SK-N-SH (cell line): ENCODE data around the gene EYA3. TPM values are rescaled to one million over a fixed set of nuclear protein-coding genes. Genes with fewer than 3 reads are reported as not detected.

Experiments used
- CTCF ChIA-PET: fragments of 300-600, 350-600 bp; formaldehyde crosslinking; extraction: SDS; loops from one replicate; lab custom pipeline; 2021; lab: Yijun Ruan, JAX
- POLR2A ChIA-PET: fragments of 350-600 bp; sonication (Branson Sonifier 250); formaldehyde crosslinking; extraction: SDS; loops from one replicate; lab custom pipeline; 2020; ENCODE audit warnings: antibody characterized with exemption, inconsistent platforms; lab: Yijun Ruan, JAX
- DNase-seq: peaks from one replicate; pipeline ENCODE4 v3.0.0; 2012
- H2AFZ ChIP-seq: fragments of 200-600 bp; sonication (generic); 2 replicates; pipeline ENCODE4 v1.8.1; 2016; ENCODE audit warnings: antibody characterized with exemption, mild to moderate bottlenecking, low read depth
- H3F3A ChIP-seq: fragments of 200-600 bp; sonication (generic); replicated peaks from 2 replicates; pipeline ENCODE3; 2016; ENCODE audit warnings: antibody characterized with exemption, mild to moderate bottlenecking; ENCODE audit not compliant: insufficient read depth
- H3K27ac ChIP-seq, 2 experiments: fragments of 200-500 bp in 1 of 2; fragments of 200-600 bp in 1 of 2; sonication (Bioruptor generic) in 1 of 2; sonication (generic), shearing (Covaris generic) in 1 of 2; 2 replicates each; pipeline versions ENCODE4 v1.5.1 to v1.6.1; 2014 to 2016; ENCODE audit warnings: low read depth in 2 of 2, inconsistent platforms in 1 of 2, low read length in 1 of 2, mild to moderate bottlenecking in 1 of 2, mixed read lengths in 1 of 2
- H3K27me3 ChIP-seq: fragments of 200-600 bp; sonication (generic), shearing (Covaris generic); 2 replicates; pipeline ENCODE4 v1.6.1; 2016; ENCODE audit warnings: mixed run types; ENCODE audit not compliant: insufficient read depth
- H3K36me3 ChIP-seq, 2 experiments: fragments of 200-500 bp in 1 of 2; fragments of 200-600 bp in 1 of 2; sonication (Bioruptor generic) in 1 of 2; sonication (generic) in 1 of 2; replicated peaks in 1 of 2; 2 replicates each; pipeline versions ENCODE3 to v1.5.1; 2014 to 2016; ENCODE audit warnings: low read length in 1 of 2, mild to moderate bottlenecking in 1 of 2; ENCODE audit not compliant: insufficient read depth in 2 of 2, control insufficient read depth in 1 of 2
- H3K4me1 ChIP-seq, 2 experiments: fragments of 200-500 bp in 1 of 2; fragments of 200-600 bp in 1 of 2; sonication (Bioruptor generic) in 1 of 2; sonication (generic), shearing (Covaris generic) in 1 of 2; 2 replicates each; pipeline versions ENCODE4 v1.5.1 to v1.6.1; 2014 to 2016; ENCODE audit warnings: low read depth in 1 of 2, low read length in 1 of 2, mixed run types in 1 of 2; ENCODE audit not compliant: insufficient read depth in 2 of 2, control insufficient read depth in 1 of 2
- H3K4me2 ChIP-seq: fragments of 200-600 bp; sonication (generic), shearing (Covaris generic); 2 replicates; pipeline ENCODE4 v1.6.1; 2017; ENCODE audit warnings: mixed run types
- H3K4me3 ChIP-seq, 2 experiments: fragments of 200-500 bp in 1 of 2; fragments of 200-600 bp in 1 of 2; sonication (Bioruptor generic) in 1 of 2; sonication (generic), shearing (Covaris generic) in 1 of 2; 2 replicates each; pipeline versions ENCODE4 v1.5.1 to v1.8.1; 2014 to 2016; ENCODE audit warnings: low read depth in 2 of 2, inconsistent platforms in 1 of 2, low read length in 1 of 2, mild to moderate bottlenecking in 1 of 2, mixed read lengths in 1 of 2, moderate library complexity in 1 of 2
- H3K79me2 ChIP-seq: fragments of 200-600 bp; sonication (generic); 2 replicates; pipeline ENCODE4 v1.8.1; 2017; ENCODE audit warnings: mild to moderate bottlenecking; ENCODE audit not compliant: insufficient read depth
- H3K9ac ChIP-seq: fragments of 200-600 bp; sonication (generic); 2 replicates; pipeline ENCODE4 v1.6.1; 2017; ENCODE audit warnings: mixed run types
- H3K9me2 ChIP-seq: fragments of 200-600 bp; sonication (generic); 2 replicates; pipeline ENCODE4 v1.6.1; 2017; ENCODE audit warnings: mixed run types
- H3K9me3 ChIP-seq: fragments of 200-600 bp; sonication (generic); 2 replicates; pipeline ENCODE4 v1.6.1; 2017; ENCODE audit warnings: mixed run types, mild to moderate bottlenecking, moderate library complexity
- H4K20me1 ChIP-seq: fragments of 200-600 bp; sonication (generic); 2 replicates; pipeline ENCODE4 v1.6.1; 2017; ENCODE audit warnings: mild to moderate bottlenecking, mixed run types; ENCODE audit not compliant: insufficient read depth
- CHD2 ChIP-seq: fragments of 150-350 bp; IDR thresholded peaks from 2 replicates; pipeline ENCODE4 v1.6.1; 2018; ENCODE audit warnings: low read length; ENCODE audit not compliant: partially characterized antibody
- CTCF ChIP-seq: fragments of 200-600 bp; sonication (generic); IDR thresholded peaks from 2 replicates; pipeline ENCODE4 v1.6.1; 2017; ENCODE audit warnings: antibody characterized with exemption, mild to moderate bottlenecking, moderate library complexity
- ELF1 ChIP-seq: IDR thresholded peaks from 2 replicates; pipeline ENCODE4 v1.4.0; 2012
- EZH2phosphoT487 ChIP-seq: fragments of 200-600 bp; sonication (generic); IDR thresholded peaks from 2 replicates; pipeline ENCODE4 v1.6.1; 2017; ENCODE audit warnings: low read depth, mixed run types, mild to moderate bottlenecking, antibody characterized with exemption, moderate library complexity, borderline replicate concordance
- FOSL2 ChIP-seq: IDR thresholded peaks from 2 replicates; pipeline ENCODE4 v1.4.0; 2012; ENCODE audit warnings: low read depth, mild to moderate bottlenecking, moderate library complexity, borderline replicate concordance
- FOXJ3 ChIP-seq: sonication (generic); formaldehyde crosslinking; IDR thresholded peaks from 2 replicates; pipeline ENCODE4 v1.5.1; 2020; ENCODE audit warnings: mild to moderate bottlenecking, missing genetic modification reagents
- FOXM1 ChIP-seq: IDR thresholded peaks from 2 replicates; pipeline ENCODE4 v1.4.0; 2012; ENCODE audit warnings: low read depth, mild to moderate bottlenecking
- IRF3 ChIP-seq: fragments of 150-350 bp; IDR thresholded peaks from 2 replicates; pipeline ENCODE4 v1.6.1; 2016; ENCODE audit warnings: mild to moderate bottlenecking, low read depth, low read length
- JUND ChIP-seq: IDR thresholded peaks from 2 replicates; pipeline ENCODE4 v1.4.0; 2012
- MAX ChIP-seq: IDR thresholded peaks from 2 replicates; pipeline ENCODE4 v1.4.0; 2012; ENCODE audit warnings: low read depth
- MXI1 ChIP-seq: IDR thresholded peaks from 2 replicates; pipeline ENCODE4 v1.6.1; 2012; ENCODE audit warnings: mild to moderate bottlenecking, low read depth, low read length, improper control_type of control experiment
- NFIC ChIP-seq: IDR thresholded peaks from 2 replicates; pipeline ENCODE4 v1.4.0; 2012; ENCODE audit warnings: borderline replicate concordance
- NRF1 ChIP-seq: IDR thresholded peaks from 2 replicates; pipeline ENCODE4 v1.6.1; 2012; ENCODE audit warnings: low read depth, mild to moderate bottlenecking, low read length
- PBX3 ChIP-seq: IDR thresholded peaks from 2 replicates; pipeline ENCODE4; 2012
- RAD21 ChIP-seq: IDR thresholded peaks from 2 replicates; pipeline ENCODE4 v1.6.1; 2012; ENCODE audit warnings: mild to moderate bottlenecking, low read length
- RCOR1 ChIP-seq: fragments of 150-350 bp; IDR thresholded peaks from 2 replicates; pipeline ENCODE4 v1.6.1; 2017; ENCODE audit warnings: antibody characterized with exemption, low read length
- REST ChIP-seq: IDR thresholded peaks from 2 replicates; pipeline ENCODE4 v1.6.1; 2012; ENCODE audit warnings: mild to moderate bottlenecking, low read depth, low read length, moderate library complexity
- RXRA ChIP-seq: IDR thresholded peaks from 2 replicates; pipeline ENCODE4 v1.4.0; 2012; ENCODE audit warnings: low read depth, mild to moderate bottlenecking, borderline replicate concordance
- TAF1 ChIP-seq: IDR thresholded peaks from 2 replicates; pipeline ENCODE4 v1.6.1; 2012; ENCODE audit warnings: low read depth, mild to moderate bottlenecking, low read length, moderate library complexity, borderline replicate concordance
- USF1 ChIP-seq: IDR thresholded peaks from 2 replicates; pipeline ENCODE4 v1.4.0; 2012; ENCODE audit warnings: low read depth, borderline replicate concordance
- YY1 ChIP-seq: IDR thresholded peaks from 2 replicates; pipeline ENCODE4 v1.4.0; 2012; ENCODE audit warnings: low read depth, mild to moderate bottlenecking
- WGBS: methylation state at CpG from one replicate; pipeline ENCODE4 v1.1.6; 2017; ENCODE audit warnings: low lambda C conversion rate; 5-methylcytosine and 5-hydroxymethylcytosine counted together
- polyA plus RNA-seq, 3 experiments: library from polyadenylated mRNA; depleted of rRNA; stranded (reverse); fragments of >200 nt; gene quantifications; 2 replicates each; pipeline ENCODE4 v1.2.3, GENCODE V29; 2012

EYA3 gene
- polyA plus RNA-seq, 1 of the 3 experiments (the other 2 are of a cell fraction), result 6.5 TPM

- TF ChIP-seq PBX3 (no peak), JUND (no peak), RXRA (no peak), EZH2phosphoT487 (no peak), TAF1 (no peak), MXI1 (no peak), FOXM1 (no peak)
Observed at GRCh38 chr1:28109639-28110038, 21.2 kb upstream of the EYA3 start (continued).

GRCh38 chr1:28108001-28108400 lies 19.6 kb upstream of the EYA3 start:
- 92% methylated on average over 2 of the region's 2 CpGs for WGBS
- no peak for DNase-seq
- ChIA-PET CTCF (no interaction called here), POLR2A (no interaction called here)
- Histone ChIP-seq H4K20me1 (no peaks in the 10 kb centered on the region), H3K4me1 (0 out of 4 replicates have a peak, but pooled peaks cover 0 to 7% of the 10 kb centered on the region in 2 experiments), H2AFZ (no peak overlapping the region), H3K9me2 (no peaks in the 10 kb centered on the region), H3K4me3 (no peak overlapping the region), H3K9ac (no peak overlapping the region), H3F3A (no peaks in the 10 kb centered on the region), H3K27me3 (no peaks in the 10 kb centered on the region), H3K9me3 (no peaks in the 10 kb centered on the region), H3K4me2 (no peak overlapping the region), H3K27ac (no peak overlapping the region), H3K36me3 (no peaks in the 10 kb centered on the region), H3K79me2 (no peaks in the 10 kb centered on the region)
- TF ChIP-seq USF1 (no peak), RXRA (no peak), FOXJ3 (no peak), REST (no peak), IRF3 (no peak), ELF1 (no peak), CHD2 (no peak), PBX3 (no peak), RCOR1 (no peak), YY1 (no peak), NFIC (no peak), MAX (no peak), RAD21 (no peak), CTCF (no peak), TAF1 (no peak), FOSL2 (no peak), NRF1 (no peak), JUND (no peak)
- TF ChIP-seq, all 33 proteins: peak for 0
